GM23338 (cell line): ENCODE measurements around the gene TNFRSF1A. TPM values are rescaled to one million over a fixed set of nuclear protein-coding genes. Genes with fewer than 3 reads are reported as not detected.

Source experiments
- ATAC-seq: fragments of 200-7000 bp; cut with Tn5 transposase; 3 replicates; pipeline ENCODE4 v1.9.1; 2020
- DNase-seq: peaks from one replicate; pipeline ENCODE4 v3.0.0-alpha.2; 2015; ENCODE audit warnings: low spot score
- H2AFZ ChIP-seq: fragments of 200-600 bp; sonication (generic); 2 replicates; pipeline ENCODE4 v1.8.0; 2016; ENCODE audit warnings: antibody characterized with exemption, mild to moderate bottlenecking, moderate library complexity
- H3F3A ChIP-seq: fragments of 200-600 bp; sonication (generic); replicated peaks from 2 replicates; pipeline ENCODE4 v1.8.0; 2017; ENCODE audit warnings: antibody characterized with exemption, mixed run types, low read depth
- H3K27ac ChIP-seq: fragments of 200-600 bp; sonication (generic); 2 replicates; pipeline ENCODE4 v1.6.1; 2016; ENCODE audit warnings: low read depth
- H3K27me3 ChIP-seq: fragments of 200-600 bp; sonication (generic); 2 replicates; pipeline ENCODE4 v1.8.0; 2016; ENCODE audit warnings: mild to moderate bottlenecking, mixed run types, moderate library complexity; ENCODE audit not compliant: insufficient read depth
- H3K36me3 ChIP-seq: fragments of 200-600 bp; sonication (generic); 2 replicates; pipeline ENCODE4 v1.8.0; 2016; ENCODE audit warnings: mild to moderate bottlenecking; ENCODE audit not compliant: insufficient read depth
- H3K4me1 ChIP-seq: fragments of 200-600 bp; sonication (generic); 2 replicates; pipeline ENCODE4 v1.8.0; 2016; ENCODE audit warnings: mild to moderate bottlenecking, moderate library complexity; ENCODE audit not compliant: insufficient read depth
- H3K4me2 ChIP-seq: fragments of 200-600 bp; sonication (generic); 2 replicates; pipeline ENCODE4 v1.7.1; 2017; ENCODE audit warnings: mixed run types
- H3K4me3 ChIP-seq: fragments of 200-600 bp; sonication (generic); 2 replicates; pipeline ENCODE4 v1.6.1; 2016; ENCODE audit warnings: mixed run types
- H3K79me2 ChIP-seq: fragments of 200-600 bp; sonication (generic); replicated peaks from 2 replicates; pipeline ENCODE4 v1.8.0; 2017; ENCODE audit warnings: mild to moderate bottlenecking; ENCODE audit not compliant: insufficient read depth
- H3K9me2 ChIP-seq: fragments of 200-600 bp; sonication (generic); 2 replicates; pipeline ENCODE4 v1.8.0; 2017; ENCODE audit not compliant: insufficient read depth
- H4K20me1 ChIP-seq: fragments of 200-600 bp; sonication (generic); replicated peaks from 2 replicates; pipeline ENCODE4 v1.8.0; 2017; ENCODE audit warnings: mild to moderate bottlenecking; ENCODE audit not compliant: insufficient read depth
- H3K27ac Mint-ChIP-seq: 2 replicates; pipeline ENCODE4 v1.8.0; 2020; ENCODE audit warnings: inconsistent platforms, mild to moderate bottlenecking, moderate library complexity, mixed read lengths
- H3K27me3 Mint-ChIP-seq: 3 replicates; pipeline ENCODE4 v1.8.0; 2022; ENCODE audit warnings: low read depth, mild to moderate bottlenecking, moderate library complexity, mixed read lengths, inconsistent platforms; ENCODE audit not compliant: insufficient read depth, poor library complexity
- H3K36me3 Mint-ChIP-seq: 3 replicates; pipeline ENCODE4 v1.8.0; 2021; ENCODE audit warnings: low read depth, mild to moderate bottlenecking, inconsistent platforms, moderate library complexity, mixed read lengths
- H3K4me1 Mint-ChIP-seq: 3 replicates; pipeline ENCODE4 v1.8.0; 2020; ENCODE audit warnings: mild to moderate bottlenecking, inconsistent platforms, mixed read lengths
- H3K4me3 Mint-ChIP-seq: 3 replicates; pipeline ENCODE4 v1.8.0; 2021; ENCODE audit warnings: moderate library complexity, mild to moderate bottlenecking, inconsistent platforms, mixed read lengths
- H3K9me3 Mint-ChIP-seq: 3 replicates; pipeline ENCODE4 v1.8.0; 2020; ENCODE audit warnings: moderate library complexity, mild to moderate bottlenecking, inconsistent platforms, mixed read lengths
- CREB1 ChIP-seq: fragments of 250-450 bp; sonication (Bioruptor Pico); IDR thresholded peaks from 2 replicates; pipeline ENCODE4 v1.5.0; 2020; ENCODE audit warnings: low read depth, mild to moderate bottlenecking, moderate library complexity
- EZH2 ChIP-seq: fragments of 200-600 bp; sonication (generic); IDR thresholded peaks from one replicate; pipeline ENCODE4 v1.8.0; 2017; ENCODE audit warnings: antibody characterized with exemption, mild to moderate bottlenecking, low read depth; ENCODE audit not compliant: unreplicated experiment
- EZH2phosphoT487 ChIP-seq: fragments of 200-600 bp; sonication (generic); IDR thresholded peaks from one replicate; pipeline ENCODE4 v1.8.1; 2018; ENCODE audit warnings: antibody characterized with exemption; ENCODE audit not compliant: unreplicated experiment
- JUNB ChIP-seq: IDR thresholded peaks from one replicate; pipeline ENCODE4 v1.6.1; 2016; ENCODE audit warnings: antibody characterized with exemption; ENCODE audit not compliant: unreplicated experiment
- NANOG ChIP-seq: IDR thresholded peaks from 2 replicates; pipeline ENCODE4 v1.6.1; 2016; ENCODE audit warnings: antibody characterized with exemption, borderline replicate concordance
- POLR2AphosphoS5 ChIP-seq: IDR thresholded peaks from 2 replicates; pipeline ENCODE4 v1.6.1; 2016; ENCODE audit warnings: antibody characterized with exemption, low read depth
- STAT1 ChIP-seq: IDR thresholded peaks from one replicate; pipeline ENCODE4 v1.6.1; 2016; ENCODE audit warnings: antibody characterized with exemption; ENCODE audit not compliant: unreplicated experiment
- ZNF114 ChIP-seq: fragments of 250-450 bp; sonication (Bioruptor Pico); IDR thresholded peaks from 2 replicates; pipeline ENCODE4 v1.5.0; 2020; ENCODE audit warnings: mild to moderate bottlenecking, moderate library complexity
- ZNF331 ChIP-seq: fragments of 250-450 bp; sonication (Bioruptor Pico); IDR thresholded peaks from 2 replicates; pipeline ENCODE4 v1.5.0; 2020; ENCODE audit warnings: low read depth, mild to moderate bottlenecking, moderate library complexity
- ZNF462 ChIP-seq: fragments of 250-450 bp; sonication (Bioruptor Pico); IDR thresholded peaks from 2 replicates; pipeline ENCODE4 v1.5.0; 2020; ENCODE audit warnings: mild to moderate bottlenecking, moderate library complexity
- polyA plus RNA-seq: library from polyadenylated mRNA; unstranded; fragments of >200 nt; fragmentation: Nextera tagmentation; extraction: Ambion mirVana; gene quantifications from 2 replicates; pipeline ENCODE4 v1.2.1, GENCODE V29; 2016
- total RNA-seq: library from RNA; depleted of rRNA; stranded (reverse); fragments of >200 nt; shearing (Covaris generic); gene quantifications from 2 replicates; pipeline ENCODE4 v1.2.3, GENCODE V29; 2014
- TF ChIP-seq, protein P1 (sequence below): IDR thresholded peaks from one replicate; pipeline ENCODE4 v1.6.1; 2018; ENCODE audit warnings: antibody characterized with exemption; ENCODE audit not compliant: unreplicated experiment
- TF ChIP-seq, protein P2 (sequence below), 2 experiments: fragments of 200-600 bp in 1 of 2; sonication (generic) in 1 of 2; conservative IDR thresholded peaks; 2 replicates each; pipeline versions ENCODE4 v1.5.1 to v1.6.1; 2016 to 2017; ENCODE audit warnings: antibody characterized with exemption in 2 of 2, low read depth in 2 of 2, mild to moderate bottlenecking in 2 of 2, moderate library complexity in 1 of 2
- TF ChIP-seq, protein P3 (sequence below): IDR thresholded peaks from 2 replicates; pipeline ENCODE4 v1.6.1; 2016; ENCODE audit warnings: antibody characterized with exemption

Gene TNFRSF1A
- total and polyA plus RNA-seq, 2 experiments from 2014 or later = 24.3 to 43.4 TPM

- H3F3A ChIP-seq = peaks cover 28% of the 10 kb centered on the region
- no peaks in the 10 kb centered on the region for H4K20me1 ChIP-seq
- peak overlapping the region; percentile 97 for H3K4me3 Mint-ChIP-seq
- H3K9me3 Mint-ChIP-seq = no peaks in the 10 kb centered on the region
- H3K36me3 ChIP-seq = no peaks in the 10 kb centered on the region
- H3K27me3 Mint-ChIP-seq = peaks cover 23% of the 10 kb centered on the region
- H3K27ac Mint-ChIP-seq = peak overlapping the region; percentile 79; the same call in 1 of the 2 replicates
- H3K4me1 Mint-ChIP-seq = peaks cover 78% of the 10 kb centered on the region
- H3K27me3 ChIP-seq = no peaks in the 10 kb centered on the region
- H3K9me2 ChIP-seq = no peaks in the 10 kb centered on the region
- H3K79me2 ChIP-seq = peaks cover 64% of the 10 kb centered on the region
- H3K4me2 ChIP-seq = peak overlapping the region; percentile 92
- DNase-seq (no peak), ATAC-seq (no peak)
- peaks cover 30% of the 10 kb centered on the region; the same call in 2 of the 3 replicates for H3K36me3 Mint-ChIP-seq
- peak overlapping the region; percentile 67 for H3K4me3 ChIP-seq
- TF ChIP-seq STAT1 (no peak), JUNB (no peak), NANOG (no peak), EZH2phosphoT487 (no peak), POLR2AphosphoS5 (no peak), CREB1 (CRISPR knock-in tag) (no peak), ZNF114 (CRISPR knock-in tag) (no peak), EZH2 (no peak), ZNF462 (no peak), ZNF331 (CRISPR knock-in tag) (no peak)
- TF ChIP-seq, protein P1, sequence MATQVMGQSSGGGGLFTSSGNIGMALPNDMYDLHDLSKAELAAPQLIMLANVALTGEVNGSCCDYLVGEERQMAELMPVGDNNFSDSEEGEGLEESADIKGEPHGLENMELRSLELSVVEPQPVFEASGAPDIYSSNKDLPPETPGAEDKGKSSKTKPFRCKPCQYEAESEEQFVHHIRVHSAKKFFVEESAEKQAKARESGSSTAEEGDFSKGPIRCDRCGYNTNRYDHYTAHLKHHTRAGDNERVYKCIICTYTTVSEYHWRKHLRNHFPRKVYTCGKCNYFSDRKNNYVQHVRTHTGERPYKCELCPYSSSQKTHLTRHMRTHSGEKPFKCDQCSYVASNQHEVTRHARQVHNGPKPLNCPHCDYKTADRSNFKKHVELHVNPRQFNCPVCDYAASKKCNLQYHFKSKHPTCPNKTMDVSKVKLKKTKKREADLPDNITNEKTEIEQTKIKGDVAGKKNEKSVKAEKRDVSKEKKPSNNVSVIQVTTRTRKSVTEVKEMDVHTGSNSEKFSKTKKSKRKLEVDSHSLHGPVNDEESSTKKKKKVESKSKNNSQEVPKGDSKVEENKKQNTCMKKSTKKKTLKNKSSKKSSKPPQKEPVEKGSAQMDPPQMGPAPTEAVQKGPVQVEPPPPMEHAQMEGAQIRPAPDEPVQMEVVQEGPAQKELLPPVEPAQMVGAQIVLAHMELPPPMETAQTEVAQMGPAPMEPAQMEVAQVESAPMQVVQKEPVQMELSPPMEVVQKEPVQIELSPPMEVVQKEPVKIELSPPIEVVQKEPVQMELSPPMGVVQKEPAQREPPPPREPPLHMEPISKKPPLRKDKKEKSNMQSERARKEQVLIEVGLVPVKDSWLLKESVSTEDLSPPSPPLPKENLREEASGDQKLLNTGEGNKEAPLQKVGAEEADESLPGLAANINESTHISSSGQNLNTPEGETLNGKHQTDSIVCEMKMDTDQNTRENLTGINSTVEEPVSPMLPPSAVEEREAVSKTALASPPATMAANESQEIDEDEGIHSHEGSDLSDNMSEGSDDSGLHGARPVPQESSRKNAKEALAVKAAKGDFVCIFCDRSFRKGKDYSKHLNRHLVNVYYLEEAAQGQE = no peak
- TF ChIP-seq, protein P2, sequence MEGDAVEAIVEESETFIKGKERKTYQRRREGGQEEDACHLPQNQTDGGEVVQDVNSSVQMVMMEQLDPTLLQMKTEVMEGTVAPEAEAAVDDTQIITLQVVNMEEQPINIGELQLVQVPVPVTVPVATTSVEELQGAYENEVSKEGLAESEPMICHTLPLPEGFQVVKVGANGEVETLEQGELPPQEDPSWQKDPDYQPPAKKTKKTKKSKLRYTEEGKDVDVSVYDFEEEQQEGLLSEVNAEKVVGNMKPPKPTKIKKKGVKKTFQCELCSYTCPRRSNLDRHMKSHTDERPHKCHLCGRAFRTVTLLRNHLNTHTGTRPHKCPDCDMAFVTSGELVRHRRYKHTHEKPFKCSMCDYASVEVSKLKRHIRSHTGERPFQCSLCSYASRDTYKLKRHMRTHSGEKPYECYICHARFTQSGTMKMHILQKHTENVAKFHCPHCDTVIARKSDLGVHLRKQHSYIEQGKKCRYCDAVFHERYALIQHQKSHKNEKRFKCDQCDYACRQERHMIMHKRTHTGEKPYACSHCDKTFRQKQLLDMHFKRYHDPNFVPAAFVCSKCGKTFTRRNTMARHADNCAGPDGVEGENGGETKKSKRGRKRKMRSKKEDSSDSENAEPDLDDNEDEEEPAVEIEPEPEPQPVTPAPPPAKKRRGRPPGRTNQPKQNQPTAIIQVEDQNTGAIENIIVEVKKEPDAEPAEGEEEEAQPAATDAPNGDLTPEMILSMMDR (conservative IDR thresholded peaks at IDR 0.05; ENCODE audit: low read depth in 2 of 2) = no peak
- TF ChIP-seq, protein P3, sequence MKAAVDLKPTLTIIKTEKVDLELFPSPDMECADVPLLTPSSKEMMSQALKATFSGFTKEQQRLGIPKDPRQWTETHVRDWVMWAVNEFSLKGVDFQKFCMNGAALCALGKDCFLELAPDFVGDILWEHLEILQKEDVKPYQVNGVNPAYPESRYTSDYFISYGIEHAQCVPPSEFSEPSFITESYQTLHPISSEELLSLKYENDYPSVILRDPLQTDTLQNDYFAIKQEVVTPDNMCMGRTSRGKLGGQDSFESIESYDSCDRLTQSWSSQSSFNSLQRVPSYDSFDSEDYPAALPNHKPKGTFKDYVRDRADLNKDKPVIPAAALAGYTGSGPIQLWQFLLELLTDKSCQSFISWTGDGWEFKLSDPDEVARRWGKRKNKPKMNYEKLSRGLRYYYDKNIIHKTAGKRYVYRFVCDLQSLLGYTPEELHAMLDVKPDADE = no peak
- peaks cover 65% of the 10 kb centered on the region for H3K4me1 ChIP-seq
- peak overlapping the region; percentile 97 for H3K27ac ChIP-seq
- no peak overlapping the region for H2AFZ ChIP-seq
Measured at GRCh38 chr12:6373022-6373787, 31.3 kb upstream of the TNFRSF1A start.
